Dermis microvascular lymphatic vessel endothelial cell (primary cell): Measurements from ENCODE around the gene R3HCC1L. TPM values are rescaled to one million over a fixed set of nuclear protein-coding genes. Genes with fewer than 3 reads are reported as not detected.

Source experiments
- DNase-seq, 2 donors: peaks; one replicate each; pipeline versions ENCODE4 v3.0.0 to v3.0.0-alpha.2; 2010; ENCODE audit warnings: low read depth in 2 of 2
- total RNA-seq: library from RNA; depleted of rRNA; stranded (reverse); fragments of >200 nt; gene quantifications from 2 replicates; pipeline ENCODE4 v1.2.1, GENCODE V29; 2014

The R3HCC1L gene
- total RNA-seq: 8.1 and 10.5 TPM in 2 replicates

GRCh38 chr10:98134431-98135221 is at the start of gene R3HCC1L:
Gene R3HCC1L, plus strand, starts transcription at chr10:98134657. Its CDS starts 73,458 bp downstream, at chr10:98208115.
- peak; percentile 70 to 82 for DNase-seq

DNA sequence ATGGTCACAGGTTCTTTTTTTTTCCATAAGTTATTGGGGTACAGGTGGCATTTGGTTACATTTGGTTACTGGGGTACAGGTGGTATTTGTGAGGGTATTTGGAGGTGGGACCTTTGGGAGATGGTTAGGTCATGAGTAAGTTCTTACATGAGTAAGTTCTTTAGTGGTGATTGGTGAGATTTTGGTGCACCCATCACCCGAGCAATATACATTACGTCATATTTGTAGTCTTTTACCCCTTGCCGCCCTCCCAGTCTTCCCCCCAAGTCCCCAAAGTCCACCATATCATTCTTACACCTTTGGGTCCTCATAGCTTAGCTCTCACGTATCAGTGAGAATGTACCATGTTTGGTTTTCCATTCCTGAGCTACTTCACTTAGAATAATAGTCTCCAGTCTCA is 49.2 kb upstream of the R3HCC1L start:
- DNase-seq: no peak

- no peak for DNase-seq
These were observed 47.4 kb upstream of the R3HCC1L start for GRCh38 chr10:98086837-98087708.

DNA sequence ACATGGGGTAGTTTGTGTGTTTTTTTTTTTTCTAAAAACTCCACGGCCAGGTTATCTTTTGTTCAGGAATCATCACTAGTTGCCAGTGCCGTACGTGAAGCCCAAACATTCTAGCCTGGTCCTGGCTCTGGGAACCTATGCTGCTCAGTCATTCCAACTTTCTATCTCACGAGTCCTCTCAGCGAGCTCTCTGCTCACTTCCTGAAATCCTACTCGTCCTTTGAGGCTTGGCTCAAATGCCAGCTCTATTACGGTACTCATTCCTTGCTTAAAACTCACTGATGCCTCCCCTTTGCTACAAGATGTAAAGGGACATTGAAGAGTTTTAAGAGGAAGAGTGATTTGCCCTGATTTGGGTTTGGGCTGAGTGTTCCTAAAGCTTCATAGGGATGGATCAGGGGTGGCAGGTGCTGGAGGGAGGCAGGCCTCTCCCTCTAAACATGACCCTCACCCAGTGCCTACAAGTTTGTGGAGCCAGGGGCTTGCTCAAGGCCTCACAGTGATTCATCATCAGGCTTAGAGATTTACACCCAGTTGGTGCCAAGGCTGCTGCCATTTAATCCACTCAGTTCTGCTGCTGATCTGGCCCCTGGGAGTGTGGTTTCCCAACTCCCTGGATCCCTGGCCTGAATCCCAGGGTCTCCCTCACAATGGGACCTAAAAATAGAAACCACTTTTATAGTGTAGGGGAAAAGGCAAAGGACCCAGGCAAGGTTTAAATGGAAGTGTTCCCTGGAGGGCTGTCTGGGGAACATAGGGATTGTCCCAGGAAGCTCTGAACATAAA is 46.1 kb upstream of the R3HCC1L start:
- no peak for DNase-seq

- DNase-seq: no peak
These were observed 43.6 kb upstream of the R3HCC1L start for GRCh38 chr10:98090822-98091221.

DNA sequence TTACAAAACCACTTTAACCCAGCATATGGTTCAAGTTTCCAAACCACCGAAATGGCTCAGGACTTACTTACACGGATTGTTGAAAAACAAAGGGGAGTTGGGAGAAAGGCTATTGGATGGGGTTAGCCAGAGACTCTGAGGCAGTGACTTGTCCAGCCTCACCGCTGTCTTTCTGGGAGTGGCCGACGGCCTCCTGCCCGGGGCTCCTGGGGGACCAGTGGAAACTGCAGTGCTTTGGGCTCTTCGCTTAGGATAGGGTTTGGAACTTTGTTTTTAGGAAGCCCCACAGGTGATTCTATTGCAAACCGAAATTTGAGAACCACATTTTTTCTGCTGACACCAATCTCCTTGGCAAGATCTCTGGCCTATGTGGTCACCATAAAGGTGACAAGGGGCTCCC is 38.1 kb upstream of the R3HCC1L start:
- DNase-seq: no peak

DNA sequence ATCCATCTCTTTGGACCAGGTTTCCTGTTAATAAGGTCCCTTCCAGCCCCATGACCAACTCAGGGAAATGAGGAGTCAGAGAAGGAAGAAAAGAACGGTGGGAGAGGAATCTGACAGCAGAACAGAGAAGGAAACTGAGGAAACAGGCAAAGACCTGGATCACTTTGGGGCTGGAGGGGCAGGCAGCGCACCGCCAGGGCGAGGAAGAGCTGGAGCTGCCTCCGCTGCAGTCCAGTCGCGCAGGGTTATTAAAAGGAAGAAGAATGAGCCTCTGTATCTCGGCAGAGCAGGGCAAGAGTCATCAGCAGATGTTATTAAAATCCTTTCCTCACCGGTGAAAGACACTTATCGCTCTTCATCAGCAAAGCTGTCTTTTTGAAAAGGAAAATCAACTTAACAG is 37.7 kb upstream of the R3HCC1L start:
- no peak for DNase-seq

- no peak for DNase-seq
These were observed 37.3 kb upstream of the R3HCC1L start for GRCh38 chr10:98097175-98097574.

DNA sequence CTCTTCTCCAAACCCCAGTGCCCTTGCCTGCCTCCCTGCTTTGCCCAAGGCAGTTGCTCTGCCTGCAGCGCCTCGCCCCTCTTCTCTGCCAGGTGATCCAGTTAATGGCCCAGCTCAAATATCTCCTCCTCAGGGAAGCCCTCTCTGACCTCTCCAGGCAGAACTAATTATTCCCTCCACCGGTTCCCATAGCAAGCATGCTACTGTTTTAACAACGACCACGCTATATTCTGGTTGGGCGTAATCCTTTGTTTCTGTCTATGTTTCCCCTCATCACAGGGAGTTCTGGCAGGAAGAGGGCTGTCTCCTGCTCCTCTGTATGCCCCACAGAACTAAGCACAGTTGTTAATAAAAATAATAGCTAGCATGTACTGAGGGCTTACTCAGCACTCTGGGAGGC is 36.8 kb upstream of the R3HCC1L start:
- peak; percentile 5 to 24 for DNase-seq

DNA sequence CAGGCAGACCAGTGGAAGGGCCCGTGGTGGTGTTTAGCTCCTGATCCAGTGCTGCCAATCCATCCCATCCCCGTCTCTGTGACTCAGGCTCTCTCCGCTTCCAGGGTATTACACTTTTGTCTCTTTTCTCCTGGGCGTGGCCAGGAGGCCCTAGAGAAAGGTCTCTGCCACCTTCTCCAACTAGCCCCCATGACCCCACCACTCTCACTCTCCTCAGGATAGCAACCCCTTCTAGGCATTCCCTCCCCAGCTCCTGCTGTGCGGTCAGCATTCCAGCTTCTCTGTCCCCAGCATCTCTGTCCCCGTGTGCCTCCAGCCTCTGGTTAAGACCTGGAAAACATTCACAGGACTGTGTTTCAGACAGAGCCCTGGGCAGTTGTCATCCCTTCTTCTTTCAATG is 36.2 kb upstream of the R3HCC1L start:
- DNase-seq: no peak

GRCh38 chr10:98100476-98100875 is 34.0 kb upstream of the R3HCC1L start:
- DNase-seq: no peak

- no peak for DNase-seq
These were observed 33.1 kb upstream of the R3HCC1L start for GRCh38 chr10:98101366-98101765.

DNA sequence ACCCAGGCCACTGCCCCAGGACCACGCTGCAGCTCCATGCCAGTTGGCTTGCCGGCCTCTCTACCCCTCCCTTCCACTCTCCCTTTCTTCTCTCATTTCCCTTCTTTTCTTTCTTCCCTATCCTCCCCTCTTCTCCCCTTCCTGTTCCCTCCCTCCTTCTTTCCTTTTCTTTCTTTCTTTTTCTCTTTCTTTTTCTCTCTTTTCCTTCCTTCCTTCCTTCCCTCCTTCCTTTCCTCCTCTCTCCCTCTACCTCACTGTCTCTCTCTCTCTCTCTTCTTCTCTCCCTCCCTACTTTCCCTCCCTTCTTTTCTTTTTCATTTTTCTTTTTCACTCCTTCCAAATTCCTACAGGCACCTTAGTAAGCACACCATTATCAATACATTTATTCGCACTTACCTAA is 30.3 kb upstream of the R3HCC1L start:
- no peak for DNase-seq

DNA sequence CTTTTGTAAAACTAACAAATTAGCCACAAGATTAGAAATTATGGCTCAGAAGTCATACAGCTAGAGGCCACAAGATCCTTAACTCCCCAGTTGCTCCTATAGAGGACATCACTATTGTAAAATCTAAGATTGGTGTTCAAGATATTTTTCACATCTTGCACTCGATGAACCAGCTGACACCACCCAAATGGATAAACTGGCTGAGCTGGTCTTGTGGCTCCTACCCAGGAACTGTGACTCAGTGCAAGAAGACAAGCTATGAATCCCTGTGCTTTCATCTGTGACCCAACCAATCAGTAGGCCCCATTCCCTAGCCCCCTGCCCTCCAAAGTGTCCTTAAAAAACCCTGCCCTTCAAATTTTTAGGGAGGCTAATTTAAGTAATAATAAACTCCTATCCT is 27.9 kb upstream of the R3HCC1L start:
- no peak for DNase-seq

DNA sequence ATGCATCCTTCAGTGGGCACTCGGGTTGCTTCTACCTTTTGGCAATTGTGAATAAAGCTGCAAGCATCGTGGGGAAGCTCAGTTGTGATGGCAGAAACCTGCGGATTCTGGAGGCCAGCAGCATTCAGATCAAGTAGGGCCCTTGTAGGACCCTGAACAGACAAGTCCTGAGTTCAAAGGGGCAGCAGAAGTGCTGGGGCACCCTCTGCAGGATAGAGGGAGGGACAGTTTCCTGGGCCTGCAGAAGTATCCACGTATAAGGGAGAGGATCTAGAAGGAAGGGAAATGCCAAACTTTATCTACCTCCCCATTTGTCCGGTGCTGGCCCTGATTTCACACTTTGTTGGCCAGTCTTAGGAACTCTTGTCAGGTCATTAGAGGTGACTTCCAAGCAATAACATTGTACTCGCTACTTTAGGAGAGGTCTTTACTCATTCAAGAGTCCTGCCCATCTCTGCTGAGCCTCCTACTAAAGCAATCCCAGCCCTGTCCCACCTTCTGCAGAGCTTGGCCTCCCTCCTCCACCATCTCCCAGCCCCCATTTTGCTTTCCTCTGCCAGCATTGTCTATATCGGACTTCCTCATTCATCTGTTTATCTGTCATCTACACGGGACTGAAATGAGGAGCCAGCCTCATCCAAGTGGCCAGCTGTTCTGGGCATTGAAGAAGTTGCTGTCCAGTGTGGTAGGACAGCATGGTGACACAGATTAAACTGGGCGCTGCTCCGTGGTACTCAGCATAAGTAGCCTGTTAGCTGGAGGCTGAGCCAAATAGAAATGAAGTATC is 26.6 kb upstream of the R3HCC1L start:
- no peak for DNase-seq

GRCh38 chr10:98110356-98110755 is 24.1 kb upstream of the R3HCC1L start:
- DNase-seq: no peak

- DNase-seq: no peak
These were observed 19.2 kb upstream of the R3HCC1L start for GRCh38 chr10:98115031-98115787.

DNA sequence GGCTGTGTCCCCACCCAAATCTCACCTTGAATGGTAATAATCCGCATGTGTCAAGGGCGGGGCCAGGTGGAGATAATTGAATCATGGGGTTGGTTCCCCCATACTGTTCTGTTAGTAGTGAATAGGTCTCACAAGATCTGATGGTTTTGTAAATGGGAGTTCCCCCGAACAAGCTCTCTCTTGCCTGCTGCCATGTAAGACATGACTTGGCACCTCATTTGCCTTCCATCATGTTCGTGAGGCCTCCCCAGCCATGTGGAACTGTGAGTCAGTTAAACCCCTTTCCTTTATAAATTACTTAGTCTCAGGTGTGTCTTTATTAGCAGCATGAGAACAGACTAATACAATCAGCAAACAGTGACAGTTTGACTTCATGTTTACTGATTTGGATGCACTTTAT is 14.6 kb upstream of the R3HCC1L start:
- DNase-seq: no peak

DNA sequence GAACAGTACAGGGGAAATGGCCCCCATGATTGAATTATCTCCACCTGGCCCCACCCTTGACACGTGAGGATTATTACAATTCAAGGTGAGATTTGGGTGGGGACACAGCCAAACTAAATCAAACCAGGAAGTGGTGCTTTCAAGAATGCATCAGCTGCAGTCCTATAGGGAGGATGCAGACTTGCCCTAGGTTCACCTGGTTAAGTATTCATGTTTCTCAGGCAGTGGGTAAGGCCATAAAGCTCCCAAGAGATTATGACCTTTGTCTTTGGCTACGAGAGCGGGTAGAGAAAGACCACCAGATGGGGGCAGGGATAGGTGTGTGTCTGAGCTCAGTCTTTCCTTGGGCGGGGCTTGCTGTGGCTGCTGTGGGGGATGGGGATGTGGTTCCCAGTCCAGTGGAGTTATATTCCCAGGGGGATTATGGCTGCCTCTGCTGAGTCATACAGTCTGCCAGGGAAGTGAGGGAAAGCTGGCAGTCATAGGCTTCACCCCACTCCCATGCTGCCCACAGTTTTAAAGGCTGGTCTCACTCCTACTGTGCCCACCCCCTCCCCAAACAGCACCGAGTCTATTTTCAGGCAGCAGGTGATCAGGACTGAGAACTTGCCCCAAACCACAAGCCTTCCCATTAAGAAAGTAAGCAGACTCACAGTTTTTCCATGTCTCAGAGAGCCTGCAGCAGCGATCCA is 8.4 kb upstream of the R3HCC1L start:
- no peak for DNase-seq

DNA sequence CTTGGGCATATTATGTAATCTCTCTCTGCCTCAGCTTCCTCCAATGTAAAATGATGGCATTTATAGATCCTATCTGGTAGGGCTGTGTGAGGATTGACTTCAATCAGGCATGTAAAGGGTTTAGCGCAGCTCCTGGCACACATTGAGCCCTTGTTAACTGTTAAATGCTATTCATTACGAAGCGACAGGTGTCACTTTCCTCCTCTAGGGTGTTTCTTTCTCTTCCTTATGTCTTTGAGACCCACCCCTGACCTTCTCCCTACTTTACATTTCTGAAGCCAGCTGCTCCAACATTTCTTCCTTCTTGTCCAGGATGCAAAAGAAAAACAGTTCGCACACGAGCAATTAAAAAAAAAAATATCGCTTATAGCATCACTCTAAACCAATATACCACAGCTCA is 5.7 kb upstream of the R3HCC1L start:
- no peak for DNase-seq
